ENCODE data around the gene AIRE.

DNA sequence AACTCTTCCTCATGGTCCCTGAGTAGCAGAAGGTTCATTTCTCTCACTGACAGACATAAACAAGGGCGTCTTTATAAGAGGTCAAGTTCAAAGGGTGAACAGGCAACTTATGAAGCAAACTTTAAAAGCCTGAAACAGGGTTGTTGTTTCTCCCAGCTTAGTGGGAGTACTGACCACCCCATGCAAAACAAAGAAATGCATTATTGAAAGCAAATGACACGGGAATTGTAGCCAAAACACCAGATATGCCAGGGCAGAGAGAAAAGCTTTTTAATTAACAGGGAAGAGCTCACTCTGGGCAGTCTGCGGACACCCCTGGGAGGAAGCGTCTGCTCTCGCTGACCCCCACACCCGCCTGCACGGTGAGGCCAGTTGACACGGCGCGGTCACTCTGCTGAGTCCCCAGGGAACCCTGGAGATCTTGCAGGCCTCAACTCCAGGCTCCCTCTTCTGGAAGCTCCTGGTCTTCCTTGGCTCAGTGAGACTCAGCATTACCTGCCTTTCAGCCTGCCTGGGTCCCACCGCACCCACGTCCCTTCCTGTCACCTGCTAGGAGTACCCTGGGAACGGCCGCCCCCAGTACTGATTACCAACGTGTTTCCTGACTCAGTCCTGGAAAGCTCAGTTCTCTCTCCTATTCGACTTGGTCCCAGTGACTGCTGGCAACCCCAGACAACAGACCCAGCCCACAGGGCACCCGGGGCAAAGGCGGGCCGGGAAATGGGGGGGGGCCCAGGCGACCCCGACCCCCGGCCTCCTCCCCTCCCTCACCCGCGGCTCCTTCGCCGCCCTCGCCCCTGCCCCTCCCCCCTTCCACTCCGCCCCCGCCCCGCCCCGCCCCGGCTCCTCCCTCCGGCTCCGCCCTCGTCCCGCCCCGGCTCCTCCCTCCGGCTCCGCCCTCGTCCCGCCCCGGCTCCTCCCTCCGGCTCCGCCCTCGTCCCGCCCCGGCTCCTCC lies 52.5 kb downstream of the AIRE start:
- TF ChIP-seq, protein P1, sequence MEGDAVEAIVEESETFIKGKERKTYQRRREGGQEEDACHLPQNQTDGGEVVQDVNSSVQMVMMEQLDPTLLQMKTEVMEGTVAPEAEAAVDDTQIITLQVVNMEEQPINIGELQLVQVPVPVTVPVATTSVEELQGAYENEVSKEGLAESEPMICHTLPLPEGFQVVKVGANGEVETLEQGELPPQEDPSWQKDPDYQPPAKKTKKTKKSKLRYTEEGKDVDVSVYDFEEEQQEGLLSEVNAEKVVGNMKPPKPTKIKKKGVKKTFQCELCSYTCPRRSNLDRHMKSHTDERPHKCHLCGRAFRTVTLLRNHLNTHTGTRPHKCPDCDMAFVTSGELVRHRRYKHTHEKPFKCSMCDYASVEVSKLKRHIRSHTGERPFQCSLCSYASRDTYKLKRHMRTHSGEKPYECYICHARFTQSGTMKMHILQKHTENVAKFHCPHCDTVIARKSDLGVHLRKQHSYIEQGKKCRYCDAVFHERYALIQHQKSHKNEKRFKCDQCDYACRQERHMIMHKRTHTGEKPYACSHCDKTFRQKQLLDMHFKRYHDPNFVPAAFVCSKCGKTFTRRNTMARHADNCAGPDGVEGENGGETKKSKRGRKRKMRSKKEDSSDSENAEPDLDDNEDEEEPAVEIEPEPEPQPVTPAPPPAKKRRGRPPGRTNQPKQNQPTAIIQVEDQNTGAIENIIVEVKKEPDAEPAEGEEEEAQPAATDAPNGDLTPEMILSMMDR (IDR thresholded peaks at IDR 0.05; ENCODE audit: borderline replicate concordance, extremely low read depth, low read length, poor library complexity, severe bottlenecking), result peak; percentile 46
- TF ChIP-seq EZH2 (IDR thresholded peaks at IDR 0.05; ENCODE audit: borderline replicate concordance, low read depth, low read length, severe bottlenecking), result no peak
